ENCODE measurements around the gene RBMXL3. TPM values are rescaled to one million over a fixed set of nuclear protein-coding genes. Genes with fewer than 3 reads are reported as not detected.

Gene RBMXL3
- polyA plus RNA-seq, 3 donors, result not detected

DNA sequence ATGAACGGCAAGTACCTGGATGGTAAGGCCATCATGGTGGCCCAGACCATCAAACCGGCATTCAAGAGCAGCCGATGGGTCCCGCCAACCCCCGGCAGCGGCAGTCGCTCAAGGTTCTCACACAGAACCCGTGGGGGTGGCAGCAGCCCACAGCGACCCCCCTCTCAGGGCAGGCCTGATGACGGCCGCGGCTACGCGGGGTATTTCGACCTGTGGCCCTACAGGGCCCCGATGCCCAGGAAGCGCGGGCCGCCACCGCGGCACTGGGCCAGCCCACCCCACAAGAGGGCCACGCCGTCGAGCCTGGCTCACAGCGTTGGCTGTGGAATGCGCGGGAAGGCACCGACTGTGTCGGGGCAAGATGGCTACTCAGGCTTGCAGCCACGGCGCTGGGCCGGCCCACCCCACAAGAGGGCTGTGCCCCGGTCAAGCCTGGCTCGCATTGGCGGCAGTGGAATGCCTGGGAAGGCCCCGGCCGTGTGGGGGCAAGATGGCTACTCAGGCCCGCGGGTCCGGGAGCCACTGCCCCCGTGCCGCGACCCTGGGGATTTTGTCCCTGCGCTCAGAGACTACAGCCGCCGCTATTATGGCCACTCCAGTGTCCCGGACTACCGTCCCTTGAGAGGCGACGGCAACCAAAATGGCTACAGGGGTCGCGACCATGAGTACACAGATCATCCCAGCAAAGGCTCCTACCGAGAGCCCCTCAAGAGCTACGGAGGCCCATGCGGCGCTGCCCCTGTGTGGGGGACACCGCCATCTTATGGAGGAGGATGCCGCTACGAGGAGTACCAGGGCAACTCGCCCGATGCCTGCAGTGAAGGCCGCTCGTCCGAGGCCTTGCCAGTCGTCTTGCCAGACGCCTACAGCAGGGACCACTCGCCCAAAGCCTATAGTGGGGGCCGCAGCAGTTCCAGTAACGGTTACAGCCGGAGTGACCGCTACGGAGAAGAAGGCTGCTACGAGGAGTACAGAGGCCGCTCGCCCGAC is 731 bp downstream of the RBMXL3 start:
- no peaks in the 10 kb centered on the region for H3K36me3 ChIP-seq (replicated peaks in 1 of 2; ENCODE audit: control insufficient read depth in 1 of 2, insufficient read depth in 2 of 2, low read length in 2 of 2)
- H3K27me3 ChIP-seq (ENCODE audit: control insufficient read depth in 2 of 2, insufficient read depth in 2 of 2, low read length in 2 of 2), result no peaks in the 10 kb centered on the region
- no peak overlapping the region for H3K4me3 ChIP-seq (replicated peaks in 1 of 3; ENCODE audit: low read depth in 2 of 3, low read length in 3 of 3)
- H3K27ac ChIP-seq (ENCODE audit: low read depth in 1 of 2, low read length in 2 of 2), result no peak overlapping the region
- no peak overlapping the region for H2AFZ ChIP-seq (ENCODE audit: insufficient read depth, low read depth, low read length, poor library complexity, severe bottlenecking)
- TF ChIP-seq, protein P1, sequence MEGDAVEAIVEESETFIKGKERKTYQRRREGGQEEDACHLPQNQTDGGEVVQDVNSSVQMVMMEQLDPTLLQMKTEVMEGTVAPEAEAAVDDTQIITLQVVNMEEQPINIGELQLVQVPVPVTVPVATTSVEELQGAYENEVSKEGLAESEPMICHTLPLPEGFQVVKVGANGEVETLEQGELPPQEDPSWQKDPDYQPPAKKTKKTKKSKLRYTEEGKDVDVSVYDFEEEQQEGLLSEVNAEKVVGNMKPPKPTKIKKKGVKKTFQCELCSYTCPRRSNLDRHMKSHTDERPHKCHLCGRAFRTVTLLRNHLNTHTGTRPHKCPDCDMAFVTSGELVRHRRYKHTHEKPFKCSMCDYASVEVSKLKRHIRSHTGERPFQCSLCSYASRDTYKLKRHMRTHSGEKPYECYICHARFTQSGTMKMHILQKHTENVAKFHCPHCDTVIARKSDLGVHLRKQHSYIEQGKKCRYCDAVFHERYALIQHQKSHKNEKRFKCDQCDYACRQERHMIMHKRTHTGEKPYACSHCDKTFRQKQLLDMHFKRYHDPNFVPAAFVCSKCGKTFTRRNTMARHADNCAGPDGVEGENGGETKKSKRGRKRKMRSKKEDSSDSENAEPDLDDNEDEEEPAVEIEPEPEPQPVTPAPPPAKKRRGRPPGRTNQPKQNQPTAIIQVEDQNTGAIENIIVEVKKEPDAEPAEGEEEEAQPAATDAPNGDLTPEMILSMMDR (IDR thresholded peaks at IDR 0.05), result no peak
- Mint-ChIP-seq H3K36me3 (no peaks in the 10 kb centered on the region), H3K27me3 (ENCODE audit: low read depth in 3 of 3) (no peaks in the 10 kb centered on the region), H3K4me1 (no peaks in the 10 kb centered on the region), H3K4me3 (no peak overlapping the region), H3K27ac (no peak overlapping the region), H3K9me3 (peaks cover 3 to 32% (median 31%) of the 10 kb centered on the region in 7 donors)
- 96% methylated on average over 38 of the region's 76 CpGs for WGBS (ENCODE audit: insufficient coverage)
- no peak overlapping the region for H3K4me2 ChIP-seq (replicated peaks; ENCODE audit: extremely low read depth, low read length, poor library complexity, severe bottlenecking)
- H3K9ac ChIP-seq (ENCODE audit: insufficient read depth, low read length, poor library complexity, severe bottlenecking), result no peak overlapping the region
- intact Hi-C loops (cut with micrococcal nuclease), result no loop called here
- H4K20me1 ChIP-seq (ENCODE audit: insufficient read depth, low read length), result no peaks in the 10 kb centered on the region
- H3K4me1 ChIP-seq (ENCODE audit: control insufficient read depth in 1 of 2, insufficient read depth in 2 of 2, low read length in 2 of 2), result no peaks in the 10 kb centered on the region
- H3K79me2 ChIP-seq (ENCODE audit: insufficient read depth, low read length), result no peaks in the 10 kb centered on the region
- no peak for DNase-seq
- peaks cover 35 to 38% of the 10 kb centered on the region in 2 donors for H3K9me3 ChIP-seq (replicated peaks in 1 of 2; ENCODE audit: control insufficient read depth in 1 of 2, insufficient read depth in 1 of 2, low read length in 2 of 2)

DNA sequence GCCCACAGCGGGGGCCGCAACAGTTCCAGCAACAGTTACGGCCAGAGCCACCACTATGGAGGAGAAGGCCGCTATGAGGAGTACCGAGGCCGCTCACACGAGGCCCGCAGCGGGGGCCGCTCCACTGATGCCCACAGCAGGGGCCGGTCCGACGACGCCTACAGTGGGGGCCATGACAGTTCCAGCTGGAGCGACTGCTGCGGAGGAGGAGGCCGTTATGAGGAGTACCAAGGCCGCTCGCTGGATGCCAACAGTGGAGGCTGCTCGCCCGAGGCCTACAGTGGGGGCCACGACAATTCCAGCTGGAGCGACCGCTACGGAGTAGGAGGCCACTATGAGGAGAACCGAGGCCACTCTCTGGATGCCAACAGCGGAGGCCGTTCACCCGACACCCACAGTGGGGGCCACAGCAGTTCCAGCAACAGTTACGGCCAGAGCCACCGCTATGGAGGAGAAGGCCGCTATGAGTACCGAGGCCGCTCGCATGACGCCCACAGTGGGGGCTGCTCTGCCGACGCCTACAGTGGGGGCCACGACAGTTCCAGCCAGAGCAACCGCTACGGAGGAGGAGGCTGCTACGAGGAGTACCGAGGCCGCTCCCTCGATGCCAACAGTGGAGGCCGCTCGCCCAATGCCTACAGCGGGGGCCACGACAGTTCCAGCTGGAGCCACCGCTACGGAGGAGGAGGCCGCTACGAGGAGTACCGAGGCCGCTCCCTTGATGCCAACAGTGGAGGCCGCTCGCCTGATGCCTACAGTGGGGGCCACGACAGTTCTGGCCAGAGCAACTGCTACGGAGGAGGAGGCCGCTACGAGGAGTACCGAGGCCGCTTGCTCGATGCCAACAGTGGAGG is 1.7 kb downstream of the RBMXL3 start:
- intact Hi-C loops (cut with micrococcal nuclease), result no loop called here
- H3K4me1 Mint-ChIP-seq, result no peaks in the 10 kb centered on the region
- H3K9ac ChIP-seq (ENCODE audit: insufficient read depth, low read length, poor library complexity, severe bottlenecking), result no peak overlapping the region
- no peak overlapping the region for H3K27ac ChIP-seq (ENCODE audit: low read depth in 1 of 2, low read length in 2 of 2)
- peaks cover 3 to 34% (median 31%) of the 10 kb centered on the region in 7 donors for H3K9me3 Mint-ChIP-seq
- no peaks in the 10 kb centered on the region for H3K4me1 ChIP-seq (ENCODE audit: control insufficient read depth in 1 of 2, insufficient read depth in 2 of 2, low read length in 2 of 2)
- no peak overlapping the region for H2AFZ ChIP-seq (ENCODE audit: insufficient read depth, low read depth, low read length, poor library complexity, severe bottlenecking)
- no peak overlapping the region for H3K4me2 ChIP-seq (replicated peaks; ENCODE audit: extremely low read depth, low read length, poor library complexity, severe bottlenecking)
- H3K79me2 ChIP-seq (ENCODE audit: insufficient read depth, low read length), result no peaks in the 10 kb centered on the region
- no peaks in the 10 kb centered on the region for H3K36me3 ChIP-seq (replicated peaks in 1 of 2; ENCODE audit: control insufficient read depth in 1 of 2, insufficient read depth in 2 of 2, low read length in 2 of 2)
- no peaks in the 10 kb centered on the region for H3K36me3 Mint-ChIP-seq
- H4K20me1 ChIP-seq (ENCODE audit: insufficient read depth, low read length), result no peaks in the 10 kb centered on the region
- no peak overlapping the region for H3K4me3 ChIP-seq (replicated peaks in 1 of 3; ENCODE audit: low read depth in 2 of 3, low read length in 3 of 3)
- no peak for DNase-seq
- peaks cover 35 to 38% of the 10 kb centered on the region in 2 donors for H3K9me3 ChIP-seq (replicated peaks in 1 of 2; ENCODE audit: control insufficient read depth in 1 of 2, insufficient read depth in 1 of 2, low read length in 2 of 2)
- no peak overlapping the region for H3K27ac Mint-ChIP-seq
- TF ChIP-seq, protein P1 (IDR thresholded peaks at IDR 0.05), result no peak
- H3K27me3 Mint-ChIP-seq (ENCODE audit: low read depth in 3 of 3), result no peaks in the 10 kb centered on the region
- H3K27me3 ChIP-seq (ENCODE audit: control insufficient read depth in 2 of 2, insufficient read depth in 2 of 2, low read length in 2 of 2), result no peaks in the 10 kb centered on the region
- H3K4me3 Mint-ChIP-seq, result no peak overlapping the region
- 95% methylated on average over 40 of the region's 64 CpGs for WGBS (ENCODE audit: insufficient coverage)
